Stimulated activated CD8-positive, alpha-beta memory T cell treated with anti-CD3 and anti-CD28 coated beads, Interleukin-7, amount 100 ng/mL, for 4 hours (primary cell): Measurements from ENCODE around the gene NCAM2.

ENCODE experiments used
- DNase-seq, 2 donors: peaks; one replicate each; pipeline ENCODE4 v3.0.0-alpha.2; 2020; ENCODE audit warnings: low read depth in 2 of 2

Gene NCAM2

GRCh38 chr21:21028275-21028820 lies 30.1 kb downstream of the NCAM2 start:
- no peak for DNase-seq

DNA sequence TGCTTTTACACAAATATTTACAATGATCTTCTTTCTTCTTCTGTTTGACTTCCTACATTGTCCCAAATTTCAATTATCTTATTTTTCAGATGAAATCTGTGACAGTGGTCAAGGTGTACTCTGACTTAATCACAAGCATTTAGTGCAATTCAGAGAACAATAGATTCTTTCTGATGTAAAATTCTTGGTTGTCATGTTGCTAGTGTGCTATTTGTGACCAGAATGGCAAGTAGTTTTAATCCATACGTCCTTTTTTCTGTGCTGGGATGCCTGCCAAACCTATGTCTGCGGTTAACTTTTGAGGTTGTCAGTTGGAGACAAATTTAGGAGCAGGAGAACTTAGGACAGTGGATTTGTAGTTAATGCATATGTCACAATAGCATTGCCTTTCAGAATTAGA lies 31.0 kb downstream of the NCAM2 start:
- DNase-seq, result no peak

GRCh38 chr21:21030311-21030710 lies 32.1 kb downstream of the NCAM2 start:
- no peak for DNase-seq

DNA sequence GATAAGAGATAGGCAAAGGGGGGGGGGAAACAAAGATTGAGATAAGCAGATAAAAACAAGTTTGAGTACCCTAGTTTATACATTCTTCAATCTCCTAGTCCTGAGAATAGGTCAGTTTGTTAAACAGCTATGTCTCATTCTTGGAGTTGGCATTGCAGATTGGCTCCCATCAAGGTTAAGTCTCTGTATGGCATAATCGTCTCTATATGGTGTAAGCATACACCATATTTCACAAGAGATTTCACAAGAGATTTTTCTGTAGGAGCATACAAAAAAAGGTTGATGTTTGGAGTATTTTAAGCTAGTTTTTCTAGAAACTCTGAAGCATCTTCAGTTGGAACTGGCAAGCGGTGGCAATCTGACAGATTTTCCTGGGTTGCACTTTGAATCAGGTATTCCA lies 35.8 kb downstream of the NCAM2 start:
- DNase-seq, result no peak

DNA sequence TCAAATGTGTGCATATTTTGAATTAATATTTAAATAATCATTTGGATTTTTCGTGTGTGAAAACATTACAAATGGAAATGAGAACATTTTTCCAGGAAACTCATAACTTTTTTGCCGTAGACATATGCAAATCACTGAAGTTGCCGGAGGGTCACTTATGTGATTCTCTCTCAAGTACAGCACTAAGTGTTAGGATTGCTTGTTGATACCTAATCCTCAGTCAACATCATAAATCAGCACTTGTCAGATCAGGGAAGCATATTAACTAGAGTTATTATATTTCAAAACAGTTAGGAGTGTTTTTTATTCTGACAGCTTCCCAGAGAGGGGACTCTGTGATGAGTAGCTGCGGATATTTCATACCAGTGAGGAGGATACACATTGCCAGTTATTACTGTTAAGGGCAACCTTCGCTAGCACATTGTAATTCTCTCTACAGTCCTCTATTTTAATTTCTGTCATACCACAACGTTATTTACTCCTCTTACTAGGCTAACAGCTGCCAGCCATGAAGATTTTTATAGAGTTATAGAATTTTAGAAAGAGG lies 41.5 kb downstream of the NCAM2 start:
- DNase-seq, result no peak

- no peak for DNase-seq
These were observed 47.3 kb downstream of the NCAM2 start for GRCh38 chr21:21045518-21045917.

- no peak for DNase-seq
These were observed 47.9 kb downstream of the NCAM2 start for GRCh38 chr21:21046063-21046462.

- DNase-seq, result no peak
These were observed 53.2 kb downstream of the NCAM2 start for GRCh38 chr21:21051109-21052055.

DNA sequence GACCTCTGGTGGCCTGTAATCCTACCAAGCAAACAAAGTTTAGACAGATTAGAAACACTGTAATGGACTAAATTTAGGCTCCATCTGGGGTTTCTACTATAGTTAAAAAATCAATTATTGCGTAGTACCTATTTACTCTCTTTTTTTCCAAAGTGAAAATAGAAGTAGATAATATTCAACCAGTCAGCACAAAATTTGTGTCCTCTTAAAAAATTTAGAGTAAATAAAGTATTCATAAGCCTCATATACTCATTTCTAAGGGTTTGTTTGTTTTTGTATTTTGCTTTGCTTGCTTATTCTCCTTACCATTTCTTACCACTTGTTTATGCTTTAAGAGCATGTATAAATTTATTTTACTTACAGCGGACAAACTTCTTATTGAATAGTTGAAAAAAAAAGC lies 54.5 kb downstream of the NCAM2 start:
- no peak for DNase-seq

GRCh38 chr21:21057349-21058062 lies 59.3 kb downstream of the NCAM2 start:
- DNase-seq, result no peak

GRCh38 chr21:21063828-21064227 lies 65.6 kb downstream of the NCAM2 start:
- DNase-seq, result no peak

DNA sequence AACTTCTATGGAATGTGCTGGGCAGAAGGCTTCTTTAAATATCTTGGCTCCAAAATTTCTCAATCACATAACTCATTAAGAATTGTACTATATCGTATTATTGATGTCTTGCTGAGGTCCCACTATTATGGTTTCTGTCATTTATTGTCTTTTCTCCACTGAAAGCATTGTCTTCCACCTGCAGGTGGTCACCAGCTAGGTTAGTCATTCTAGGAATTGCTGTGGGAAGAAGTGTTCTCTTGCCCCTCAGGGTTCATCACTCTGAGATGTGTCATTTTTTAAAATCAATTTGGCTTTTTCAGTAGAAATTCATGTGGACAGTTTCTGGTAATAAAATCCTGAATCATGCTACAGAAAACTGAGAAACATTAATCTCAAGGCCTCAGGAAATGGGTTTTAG lies 66.1 kb downstream of the NCAM2 start:
- no peak for DNase-seq

DNA sequence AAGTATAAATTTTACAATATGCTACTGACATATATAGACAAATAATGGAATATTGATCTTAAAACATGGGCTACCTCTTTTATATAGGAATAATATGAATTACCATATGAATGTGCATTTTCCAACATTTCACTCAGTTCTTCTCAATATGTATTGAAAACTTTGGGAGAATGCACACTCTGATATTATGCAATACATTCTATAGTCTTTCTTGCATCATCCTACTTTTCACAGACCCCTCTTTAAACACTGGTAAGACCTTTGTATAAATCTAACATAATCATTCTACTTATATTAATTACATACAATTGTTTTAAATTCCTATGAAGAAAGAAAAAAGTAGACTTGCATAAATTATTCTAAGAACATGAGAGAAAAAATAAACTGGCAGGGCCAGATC lies 69.2 kb downstream of the NCAM2 start:
- no peak for DNase-seq

DNA sequence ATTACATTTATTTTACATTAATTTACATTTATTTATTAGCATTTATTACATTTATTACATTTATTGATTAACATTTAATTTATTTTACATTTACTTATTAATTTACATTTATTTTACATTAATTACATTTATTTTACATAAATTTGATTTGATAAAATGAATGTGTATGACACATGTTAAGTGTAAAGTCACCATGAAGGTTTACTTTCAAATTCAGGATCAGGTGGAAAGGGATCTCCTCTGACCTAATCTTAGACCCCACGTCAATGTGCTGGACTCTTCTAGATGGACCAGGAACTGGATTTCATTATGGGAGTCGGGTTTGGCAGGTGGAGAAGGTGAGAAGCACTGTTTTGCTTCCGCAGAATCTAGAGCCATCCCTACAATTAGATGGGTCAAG lies 76.1 kb downstream of the NCAM2 start:
- DNase-seq, result no peak

GRCh38 chr21:21076051-21076450 lies 77.8 kb downstream of the NCAM2 start:
- DNase-seq, result no peak

DNA sequence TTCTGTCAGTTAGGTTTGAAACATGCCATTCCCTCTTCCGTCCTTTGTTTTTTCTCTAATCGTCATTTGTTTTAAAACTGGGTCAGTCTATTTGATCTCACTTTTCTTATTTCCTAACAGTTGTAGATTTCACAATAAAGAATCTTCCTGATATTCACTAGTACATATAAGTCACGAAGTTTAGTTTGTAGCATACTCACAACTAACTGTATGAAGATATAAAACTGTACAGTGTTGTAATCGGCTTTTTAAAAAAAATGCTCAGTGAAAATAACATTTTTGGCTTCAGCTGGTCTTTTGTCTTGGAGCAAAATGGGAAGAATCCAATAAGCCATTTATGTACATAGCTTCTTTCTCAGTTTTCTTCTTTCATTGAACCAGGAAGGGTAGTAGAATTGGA lies 78.3 kb downstream of the NCAM2 start:
- DNase-seq, result no peak

GRCh38 chr21:21079646-21080045 lies 81.4 kb downstream of the NCAM2 start:
- DNase-seq, result no peak

GRCh38 chr21:21084179-21084578 lies 86.0 kb downstream of the NCAM2 start:
- DNase-seq, result no peak

DNA sequence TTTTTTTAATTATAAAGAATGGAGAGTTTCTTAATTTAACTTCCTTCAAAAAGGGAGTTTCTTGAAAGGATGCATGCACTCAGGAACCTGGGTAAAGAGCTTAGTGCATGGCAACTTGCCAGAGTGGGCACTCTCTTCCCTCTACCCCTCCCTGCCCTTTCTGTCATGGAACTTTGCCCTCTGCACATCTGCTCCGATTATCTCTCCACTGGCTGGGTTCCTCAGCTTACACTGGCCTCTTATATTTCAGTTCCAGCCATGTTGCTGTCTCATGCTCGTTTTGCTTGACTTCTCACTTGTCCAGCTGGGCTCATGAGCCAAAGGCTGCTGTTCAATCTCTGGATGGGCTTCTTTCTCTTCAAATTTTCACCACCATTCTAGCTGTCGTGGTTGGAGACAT lies 87.0 kb downstream of the NCAM2 start:
- DNase-seq, result no peak

- no peak for DNase-seq
These were observed 98.7 kb downstream of the NCAM2 start for GRCh38 chr21:21096956-21097355.

- no peak for DNase-seq
These were observed 99.3 kb downstream of the NCAM2 start for GRCh38 chr21:21097466-21097865.

DNA sequence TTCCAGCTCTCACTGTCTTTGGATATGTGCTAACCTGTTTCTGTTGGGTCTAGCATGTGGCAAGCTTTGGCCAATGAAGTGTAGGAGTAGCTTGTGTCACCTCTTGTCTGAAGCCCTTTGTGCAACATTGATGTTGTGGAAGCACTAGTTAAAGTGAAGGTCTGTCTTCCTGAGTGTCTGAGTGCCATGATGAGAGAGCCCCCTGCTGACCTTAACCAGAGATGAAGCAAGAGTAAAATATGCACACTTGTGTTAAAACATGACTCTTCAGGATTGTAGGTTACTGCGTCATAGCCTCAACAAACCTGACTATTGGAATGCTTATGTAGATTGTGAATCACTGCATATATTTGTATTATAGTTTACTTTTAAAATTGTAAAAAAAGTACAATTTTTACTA lies 103.7 kb downstream of the NCAM2 start:
- DNase-seq, result no peak

DNA sequence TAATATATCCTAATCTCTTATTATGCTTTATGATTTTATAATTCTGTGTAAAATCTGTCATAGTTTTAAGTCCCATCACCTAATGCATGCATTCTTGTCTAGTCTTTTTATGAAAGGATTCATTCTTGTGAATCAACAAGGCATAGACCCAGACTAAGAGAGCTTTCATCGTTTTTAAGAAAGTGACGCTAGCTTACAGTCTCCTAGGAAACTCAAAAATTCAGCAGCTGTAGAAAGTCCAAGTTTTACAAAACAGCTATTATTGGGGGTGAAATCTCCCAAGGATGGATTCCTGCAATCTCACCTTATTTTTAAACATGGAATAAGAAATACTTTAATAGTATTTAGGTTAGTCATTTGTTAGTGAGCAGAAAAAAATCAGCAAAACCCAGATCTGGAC lies 104.7 kb downstream of the NCAM2 start:
- DNase-seq, result no peak
